Cardiac fibroblast (primary cell): Measurements from ENCODE around the gene TENT4B.
A peak's percentile ranks its signal among the peaks of the same experiment; 100 is the strongest.

ENCODE experiments used
- DNase-seq, 2 donors: peaks; one replicate each; pipeline versions ENCODE4 v3.0.0 to v3.0.0-alpha.2; 2010; ENCODE audit warnings: low read depth in 2 of 2
- H3K4me3 ChIP-seq, 2 donors: replicated peaks in 1 of 2; 1 replicate in 1 of 2; 2 replicates in 1 of 2; pipeline ENCODE4 v1.5.1; 2011; ENCODE audit warnings: low read depth in 2 of 2, low read length in 2 of 2, mild to moderate bottlenecking in 2 of 2, moderate library complexity in 1 of 2
- CTCF ChIP-seq: IDR thresholded peaks from one replicate; pipeline ENCODE4 v1.5.1; 2011; ENCODE audit warnings: low read depth, mild to moderate bottlenecking, low read length, inconsistent platforms

TENT4B gene

GRCh38 chr16:50263940-50264929, 111.1 kb downstream of the TENT4B start:
- peak; percentile 41 to 53 for DNase-seq
- H3K4me3 ChIP-seq: no peak overlapping the region
- no peak for TF ChIP-seq CTCF

- DNase-seq: no peak
- no peak overlapping the region for H3K4me3 ChIP-seq
- no peak for TF ChIP-seq CTCF
These were observed 112.2 kb downstream of the TENT4B start for GRCh38 chr16:50265260-50265659.

GRCh38 chr16:50265716-50266336, 112.7 kb downstream of the TENT4B start:
- TF ChIP-seq CTCF: no peak
- DNase-seq: no peak
- H3K4me3 ChIP-seq: peak overlapping the region in 1 of 2 donors; percentile 65

- TF ChIP-seq CTCF: no peak
- H3K4me3 ChIP-seq: peak within 1 kb of the TSS; percentile 44 to 65
- DNase-seq: peak; percentile 81
These were observed 113.4 kb downstream of the TENT4B start, which contains the start of gene ADCY7 for GRCh38 chr16:50266337-50267091. Gene ADCY7, plus strand, starts transcription at chr16:50266551. Its CDS starts 21,629 bp downstream, at chr16:50288180.

- peak overlapping the region in 1 of 2 donors; percentile 65 for H3K4me3 ChIP-seq
- no peak for DNase-seq
- no peak for TF ChIP-seq CTCF
These were observed 114.1 kb downstream of the TENT4B start for GRCh38 chr16:50267151-50267631.

GRCh38 chr16:50267651-50268050, 114.5 kb downstream of the TENT4B start:
- no peak for TF ChIP-seq CTCF
- H3K4me3 ChIP-seq: no peak overlapping the region
- DNase-seq: no peak
